ENCODE measurements around the gene POLR1G.
"Not testable (repeated sequence)": the region's sequence is repeated elsewhere in the genome, so short reads cannot be mapped to it uniquely, and the experiment has no call there.

POLR1G gene

GRCh38 chr19:45401815-45402214, 4.6 kb upstream of the POLR1G start:
- no peak for DNase-seq

- DNase-seq = no peak
These were observed 4.0 kb upstream of the POLR1G start for GRCh38 chr19:45402298-45403061.

DNA sequence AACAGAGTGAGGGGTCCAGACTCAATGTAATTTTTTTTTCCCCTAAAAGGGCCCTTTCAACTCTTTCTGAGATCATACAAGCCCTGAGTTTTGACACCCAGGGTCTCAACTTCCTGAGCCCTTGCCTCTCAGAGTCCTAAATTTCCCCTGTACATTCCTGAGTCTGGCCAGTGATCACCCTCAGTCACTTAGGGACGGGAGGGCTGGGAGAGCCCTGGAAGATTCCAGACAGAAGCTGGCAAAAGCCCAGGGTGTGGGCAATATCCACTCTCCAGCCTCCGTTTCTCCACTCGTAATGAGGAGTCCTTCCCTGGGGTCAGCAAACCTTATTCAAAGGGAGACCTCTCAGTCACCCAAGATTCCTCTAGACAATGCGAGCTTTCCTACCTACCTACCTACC, 3.2 kb upstream of the POLR1G start:
- no peak for DNase-seq

DNA sequence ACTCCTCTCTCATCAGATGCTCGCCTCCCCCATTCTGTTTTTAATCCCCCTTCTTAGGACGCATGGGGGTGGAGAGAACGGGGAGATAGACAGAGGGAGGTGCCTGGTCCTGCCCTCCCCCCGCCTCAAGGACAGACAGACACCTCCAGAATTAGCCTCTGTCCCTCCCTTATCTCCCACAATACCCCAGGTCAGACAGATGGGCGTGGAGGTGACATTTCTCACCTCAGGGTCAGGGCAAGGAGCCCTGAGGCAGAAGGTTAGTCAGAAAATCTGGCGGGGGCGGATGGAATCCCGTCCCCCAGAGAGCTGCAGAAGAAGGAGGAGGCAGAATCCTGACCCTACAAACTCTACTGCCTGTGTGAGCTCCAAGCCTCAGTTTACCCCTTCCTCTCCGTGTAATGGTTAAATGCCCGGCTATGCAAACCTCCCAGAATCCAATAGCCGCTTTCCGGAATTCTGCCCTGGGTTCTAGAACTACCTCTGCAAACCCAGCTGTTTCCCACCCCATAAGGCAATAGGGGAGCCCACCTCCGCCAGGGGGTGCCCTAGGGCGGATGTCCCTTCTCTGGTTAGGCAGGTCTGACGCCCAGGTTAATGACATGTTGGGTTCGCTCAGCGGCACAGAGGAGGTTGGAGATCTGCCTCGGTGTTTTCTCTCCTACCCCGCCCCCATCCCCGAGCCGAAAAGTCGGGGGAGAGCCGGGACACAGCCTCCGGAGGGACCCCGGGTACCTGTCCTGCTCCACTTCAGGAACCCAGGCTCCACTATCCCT, 2.5 kb upstream of the POLR1G start:
- DNase-seq = peak; percentile 45

DNA sequence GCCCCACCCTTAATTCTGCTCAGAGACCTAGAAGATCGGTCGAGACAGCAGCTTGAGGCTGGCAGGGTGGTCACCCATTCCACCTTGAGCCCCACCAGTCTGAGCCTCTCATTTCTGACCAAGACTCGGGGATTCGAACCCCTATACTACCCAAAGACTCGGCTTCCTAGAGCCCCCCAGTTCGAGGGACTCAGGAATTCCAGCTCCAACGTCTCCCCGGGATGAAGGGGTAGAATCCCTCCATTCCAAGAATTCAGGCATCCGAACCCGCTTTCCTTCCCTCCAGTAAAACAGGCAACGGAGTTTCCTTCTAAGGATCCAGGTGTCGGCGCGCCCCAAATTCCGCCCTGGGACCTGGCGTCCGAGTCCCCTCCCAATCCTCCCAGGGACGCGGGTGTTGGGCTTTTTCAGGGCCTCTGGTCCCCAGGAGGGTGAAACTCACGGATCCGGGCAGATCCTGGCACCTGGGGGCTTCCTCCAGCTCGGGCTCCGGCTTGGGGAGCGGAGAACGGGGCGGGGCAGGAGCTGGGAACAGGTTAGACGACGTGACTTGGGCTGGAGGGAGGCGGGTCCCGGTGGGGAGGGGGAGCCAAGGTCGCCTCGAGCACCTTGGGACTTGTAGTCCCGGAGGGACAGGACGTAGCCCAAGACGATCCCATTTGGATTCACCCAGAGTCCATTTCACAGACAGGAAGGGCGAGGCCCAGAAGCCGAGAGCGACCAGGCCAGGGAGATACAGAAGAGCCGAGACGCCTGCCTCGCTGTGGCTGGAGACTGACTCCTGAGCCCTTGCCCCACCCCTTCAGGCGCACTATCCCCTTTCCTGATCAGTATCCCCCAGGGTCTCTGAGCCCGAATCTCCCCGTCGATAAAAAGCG, 1.6 kb upstream of the POLR1G start, which contains the start of gene PPP1R13L:
Gene PPP1R13L (minus strand): TSS at position 513 of the 878 bp plus-strand sequence. CDS start 6,751 bp downstream, outside the sequence.
- DNase-seq = peak; percentile 86

GRCh38 chr19:45405435-45406225, 814 bp upstream of the POLR1G start:
- DNase-seq = peak; percentile 96

- DNase-seq = no peak
These were observed 589 bp downstream of the POLR1G start for GRCh38 chr19:45407091-45407375.

DNA sequence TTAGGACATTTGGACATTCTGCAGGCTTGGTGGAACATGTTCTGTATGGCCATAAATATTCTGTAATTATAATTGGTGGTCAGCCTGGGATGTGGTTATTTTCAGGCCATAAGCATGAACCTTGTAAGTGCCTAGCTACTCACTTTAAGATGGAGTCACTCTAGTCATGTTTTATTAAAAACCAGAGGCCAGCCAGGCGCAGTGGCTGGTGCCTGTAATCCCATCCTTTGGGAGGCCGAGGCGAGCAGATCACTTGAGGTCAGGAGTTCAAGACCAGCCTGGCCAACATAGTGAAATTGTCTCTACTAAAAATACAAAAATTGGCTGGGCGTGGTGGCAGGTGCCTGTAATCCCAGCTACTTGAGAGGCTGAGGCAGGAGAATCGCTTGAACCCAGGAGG, 1.1 kb downstream of the POLR1G start:
- not testable (repeated sequence) for DNase-seq

- no peak for DNase-seq
These were observed 1.7 kb downstream of the POLR1G start for GRCh38 chr19:45408121-45408520.

- DNase-seq = no peak
These were observed 2.5 kb downstream of the POLR1G start for GRCh38 chr19:45408830-45409556.

- no peak for DNase-seq
These were observed 3.1 kb downstream of the POLR1G start for GRCh38 chr19:45409557-45409920.

- not testable (repeated sequence) for DNase-seq
These were observed 3.9 kb downstream of the POLR1G start for GRCh38 chr19:45410330-45410729.

DNA sequence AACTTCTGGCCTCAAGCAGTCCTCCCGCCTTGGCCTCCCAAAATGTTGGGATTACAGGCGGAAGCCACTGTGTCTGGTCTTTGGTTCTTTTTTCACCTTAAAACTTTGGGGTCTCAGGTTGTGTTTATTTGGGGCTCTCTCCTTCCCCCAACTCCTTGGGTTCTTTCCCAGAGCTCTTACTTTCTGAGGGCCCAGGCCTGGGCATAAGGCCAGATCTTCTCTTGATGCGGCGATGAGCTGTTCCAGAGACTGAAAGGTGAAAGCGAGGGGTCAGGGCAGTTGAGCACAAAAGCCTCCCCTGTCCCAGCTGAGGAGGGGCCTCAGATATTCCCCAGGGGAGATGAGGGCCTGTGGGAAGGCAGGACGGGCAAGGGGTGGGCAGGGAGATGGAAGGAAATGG, 7.1 kb downstream of the POLR1G start:
- no peak for DNase-seq

DNA sequence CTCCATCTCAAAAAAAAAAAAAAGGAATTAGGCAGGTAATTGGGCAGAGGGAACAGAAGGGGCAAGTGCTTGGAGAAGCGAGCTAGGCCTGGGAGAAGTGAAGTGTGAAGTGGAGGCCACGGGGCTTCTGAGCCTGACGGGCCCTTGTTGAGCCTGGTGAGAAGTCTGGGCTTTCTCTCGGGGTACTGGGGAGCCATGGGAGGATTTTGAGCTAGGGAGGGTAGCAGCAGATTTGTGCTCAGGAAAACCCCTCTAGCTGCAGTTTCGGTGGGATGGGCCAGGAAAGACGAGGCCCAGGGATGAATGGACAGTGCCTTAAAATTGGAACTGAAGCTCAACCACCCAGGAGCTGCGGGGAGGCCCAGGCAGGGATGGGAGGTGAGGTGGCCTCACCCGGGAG, 8.0 kb downstream of the POLR1G start:
- DNase-seq = no peak

- no peak for DNase-seq
These were observed 10.7 kb downstream of the POLR1G start for GRCh38 chr19:45417151-45417550.

DNA sequence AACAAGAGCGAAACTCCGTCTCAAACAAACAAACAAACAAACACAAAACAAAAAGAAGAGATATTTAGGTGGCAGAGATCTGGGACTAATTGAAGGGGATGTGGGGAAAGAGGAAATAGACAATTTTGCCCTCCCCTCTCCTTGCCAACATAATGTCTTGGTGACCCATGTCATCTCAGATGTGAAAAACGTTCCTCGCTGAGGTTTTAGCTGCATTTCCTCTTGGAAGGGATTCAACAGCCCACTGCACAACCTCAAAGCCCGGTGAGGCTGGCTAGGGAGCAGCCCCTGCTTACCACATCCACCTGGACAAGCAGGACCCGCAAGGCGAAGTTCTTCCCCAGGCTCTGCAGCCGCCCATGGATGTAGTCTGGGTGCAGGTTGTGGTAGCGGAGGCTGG, 12.4 kb downstream of the POLR1G start:
- DNase-seq = no peak

DNA sequence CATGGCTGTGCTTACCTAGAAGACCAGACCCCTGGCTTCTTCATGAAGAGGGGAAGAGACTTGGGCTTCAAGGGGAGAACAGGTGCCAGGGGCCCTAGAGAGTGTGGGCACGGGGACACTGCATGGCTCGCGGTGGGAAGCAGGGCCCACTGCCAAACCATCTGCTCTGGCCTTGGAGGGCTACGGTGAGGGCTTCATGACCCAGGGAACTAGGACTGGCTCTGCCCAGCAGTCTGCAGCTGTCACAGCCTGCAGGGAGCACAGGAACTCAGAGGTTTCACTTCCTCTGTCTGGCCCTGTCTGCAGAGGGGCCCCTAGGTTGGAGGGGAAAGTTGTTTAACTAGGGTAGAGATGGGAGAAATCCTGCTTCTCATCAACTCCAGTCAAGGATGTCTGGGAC, 13.0 kb downstream of the POLR1G start:
- no peak for DNase-seq

- DNase-seq = no peak
These were observed 13.5 kb downstream of the POLR1G start for GRCh38 chr19:45419895-45420294.

DNA sequence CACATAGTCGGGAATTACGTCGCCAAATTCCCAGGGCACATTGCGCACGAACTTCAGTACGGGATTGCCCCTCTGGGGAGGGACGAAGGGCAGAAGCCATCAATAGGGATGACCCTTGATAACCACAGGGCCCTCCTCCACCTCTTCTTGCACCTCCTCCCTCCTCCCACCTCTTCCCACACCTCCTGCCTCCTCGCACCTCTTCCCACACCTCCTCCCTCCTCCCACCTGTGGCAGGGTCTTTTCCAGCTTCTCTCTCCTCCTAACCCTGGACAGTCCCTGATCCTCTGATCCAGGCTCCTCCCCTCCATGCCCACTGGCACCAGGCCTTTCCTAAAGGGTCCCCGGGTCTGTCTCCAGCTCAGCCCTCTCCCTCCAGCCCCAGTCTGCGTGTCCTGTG, 13.9 kb downstream of the POLR1G start:
- no peak for DNase-seq

- DNase-seq = no peak
These were observed 14.4 kb downstream of the POLR1G start for GRCh38 chr19:45420871-45421270.

DNA sequence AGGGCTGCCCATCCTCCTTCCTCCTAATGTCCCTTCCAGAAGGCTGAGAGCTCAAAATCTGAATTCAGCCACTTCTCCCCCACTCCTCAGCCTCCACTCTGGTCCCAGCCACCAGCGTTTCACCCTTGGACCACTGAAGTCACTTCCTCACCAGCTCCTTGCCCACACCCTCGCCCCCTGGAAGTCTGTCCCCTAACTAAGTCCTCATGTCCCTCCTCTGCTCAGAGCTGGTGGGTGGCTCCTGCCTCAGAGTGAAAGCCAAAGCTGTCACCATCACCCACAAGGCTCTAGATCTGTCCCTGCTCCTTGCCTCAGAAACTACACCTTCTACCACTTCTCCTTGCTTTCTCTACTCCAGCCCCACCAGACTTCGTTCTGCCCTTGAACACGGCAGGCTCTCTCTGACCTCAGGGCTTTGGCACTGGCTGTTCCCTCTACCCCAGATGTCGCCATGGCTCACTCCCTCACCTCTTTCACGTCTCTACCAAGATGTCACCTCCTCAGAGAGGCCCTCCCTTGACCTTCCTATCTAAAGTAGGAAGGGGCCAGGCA, 15.6 kb downstream of the POLR1G start:
- no peak for DNase-seq
